ENCODE results near the gene NTM. TPM values are rescaled to one million over a fixed set of nuclear protein-coding genes. Genes with fewer than 3 reads are reported as not detected.
"Not testable (repeated sequence)": the region's sequence is repeated elsewhere in the genome, so short reads cannot be mapped to it uniquely, and the experiment has no call there.

The NTM gene
- total RNA-seq = not detected

GRCh38 chr11:131370090-131370751 is at the start of gene NTM:
NTM (plus strand) TSS chr11:131370615.
- no peaks in the 10 kb centered on the region for H3K36me3 Mint-ChIP-seq (ENCODE audit: low read depth)
- no peaks in the 10 kb centered on the region for H3K9me3 Mint-ChIP-seq
- CTCF ChIA-PET = no interaction called here
- POLR2A ChIA-PET = no interaction called here
- no peaks in the 10 kb centered on the region for H3K4me1 Mint-ChIP-seq
- no peaks in the 10 kb centered on the region for H3K27me3 Mint-ChIP-seq
- H3K4me3 Mint-ChIP-seq = no peak within 1 kb of the TSS
- DNase-seq = no peak
- H3K27ac Mint-ChIP-seq = no peak within 1 kb of the TSS

GRCh38 chr11:131324921-131325570 is 45.4 kb upstream of the NTM start:
- Mint-ChIP-seq H3K4me3 (no peak overlapping the region), H3K4me1 (no peaks in the 10 kb centered on the region), H3K9me3 (no peaks in the 10 kb centered on the region), H3K27ac (no peak overlapping the region), H3K36me3 (ENCODE audit: low read depth) (no peaks in the 10 kb centered on the region), H3K27me3 (no peaks in the 10 kb centered on the region)
- ChIA-PET POLR2A (no interaction called here), CTCF (no interaction called here)
- no peak for DNase-seq

- H3K36me3 Mint-ChIP-seq (ENCODE audit: low read depth) = no peaks in the 10 kb centered on the region
- POLR2A ChIA-PET = no interaction called here
- H3K4me3 Mint-ChIP-seq = no peak overlapping the region
- no peaks in the 10 kb centered on the region for H3K4me1 Mint-ChIP-seq
- no peaks in the 10 kb centered on the region for H3K9me3 Mint-ChIP-seq
- H3K27ac Mint-ChIP-seq = no peak overlapping the region
- CTCF ChIA-PET = no interaction called here
- DNase-seq = no peak
- H3K27me3 Mint-ChIP-seq = no peaks in the 10 kb centered on the region
Measured at GRCh38 chr11:131326829-131327228, 43.6 kb upstream of the NTM start.

- no peaks in the 10 kb centered on the region for H3K9me3 Mint-ChIP-seq
- no peak overlapping the region for H3K27ac Mint-ChIP-seq
Measured at GRCh38 chr11:131327421-131327820, 43.0 kb upstream of the NTM start.

GRCh38 chr11:131328843-131329242 is 41.6 kb upstream of the NTM start:
- Mint-ChIP-seq H3K9me3 (no peaks in the 10 kb centered on the region), H3K27me3 (no peaks in the 10 kb centered on the region), H3K36me3 (ENCODE audit: low read depth) (no peaks in the 10 kb centered on the region), H3K4me3 (no peak overlapping the region), H3K4me1 (no peaks in the 10 kb centered on the region), H3K27ac (no peak overlapping the region)
- ChIA-PET CTCF (no interaction called here), POLR2A (no interaction called here)
- no peak for DNase-seq

More at GRCh38 chr11:131327421-131327820, 43.0 kb upstream of the NTM start:
- H3K4me3 Mint-ChIP-seq = no peak overlapping the region
- H3K4me1 Mint-ChIP-seq = no peaks in the 10 kb centered on the region
- no peaks in the 10 kb centered on the region for H3K36me3 Mint-ChIP-seq (ENCODE audit: low read depth)
- POLR2A ChIA-PET = no interaction called here
- H3K27me3 Mint-ChIP-seq = no peaks in the 10 kb centered on the region
- no peak for DNase-seq
- CTCF ChIA-PET = no interaction called here

GRCh38 chr11:131331010-131331409 is 39.4 kb upstream of the NTM start:
- ChIA-PET CTCF (no interaction called here), POLR2A (no interaction called here)
- Mint-ChIP-seq H3K27ac (no peak overlapping the region), H3K4me1 (no peaks in the 10 kb centered on the region), H3K9me3 (no peaks in the 10 kb centered on the region), H3K4me3 (no peak overlapping the region), H3K27me3 (no peaks in the 10 kb centered on the region), H3K36me3 (ENCODE audit: low read depth) (no peaks in the 10 kb centered on the region)
- no peak for DNase-seq

- ChIA-PET POLR2A (no interaction called here), CTCF (no interaction called here)
- H3K9me3 Mint-ChIP-seq = no peaks in the 10 kb centered on the region
- H3K27ac Mint-ChIP-seq = no peak overlapping the region
- no peaks in the 10 kb centered on the region for H3K36me3 Mint-ChIP-seq (ENCODE audit: low read depth)
- H3K27me3 Mint-ChIP-seq = no peaks in the 10 kb centered on the region
- no peak overlapping the region for H3K4me3 Mint-ChIP-seq
- no peaks in the 10 kb centered on the region for H3K4me1 Mint-ChIP-seq
- no peak for DNase-seq
Measured at GRCh38 chr11:131331546-131331945, 38.9 kb upstream of the NTM start.

- Mint-ChIP-seq H3K9me3 (no peaks in the 10 kb centered on the region), H3K27ac (no peak overlapping the region), H3K36me3 (ENCODE audit: low read depth) (no peaks in the 10 kb centered on the region), H3K4me3 (no peak overlapping the region), H3K4me1 (no peaks in the 10 kb centered on the region), H3K27me3 (no peaks in the 10 kb centered on the region)
- CTCF ChIA-PET = no interaction called here
- no peak for DNase-seq
- POLR2A ChIA-PET = no interaction called here
Measured at GRCh38 chr11:131334601-131335000, 35.8 kb upstream of the NTM start.

- POLR2A ChIA-PET; H3K27ac Mint-ChIP-seq; H3K36me3 Mint-ChIP-seq (ENCODE audit: low read depth); H3K4me3 Mint-ChIP-seq; CTCF ChIA-PET; H3K9me3 Mint-ChIP-seq; DNase-seq; H3K4me1 Mint-ChIP-seq; H3K27me3 Mint-ChIP-seq: not testable (repeated sequence)
Measured at GRCh38 chr11:131341900-131342299, 28.5 kb upstream of the NTM start.

DNA sequence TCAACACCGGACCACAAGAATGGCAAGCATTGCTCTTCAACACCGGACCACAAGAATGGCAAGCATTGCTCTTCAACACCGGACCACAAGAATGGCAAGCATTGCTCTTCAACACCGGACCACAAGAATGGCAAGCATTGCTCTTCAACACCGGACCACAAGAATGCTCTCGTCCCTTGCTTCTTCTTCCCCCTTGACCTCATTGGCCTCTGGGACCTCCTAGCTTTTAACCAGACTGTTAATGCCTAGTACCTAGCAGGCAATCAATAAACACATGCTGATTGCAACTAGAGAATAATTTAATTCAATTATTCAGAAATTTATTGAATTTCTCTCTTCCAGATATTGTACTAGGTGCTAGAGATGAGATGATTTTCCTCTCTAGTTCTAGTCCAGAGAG is 28.0 kb upstream of the NTM start:
- H3K9me3 Mint-ChIP-seq; POLR2A ChIA-PET; DNase-seq; H3K36me3 Mint-ChIP-seq (ENCODE audit: low read depth); H3K27ac Mint-ChIP-seq; H3K27me3 Mint-ChIP-seq; H3K4me3 Mint-ChIP-seq; CTCF ChIA-PET; H3K4me1 Mint-ChIP-seq: not testable (repeated sequence)

DNA sequence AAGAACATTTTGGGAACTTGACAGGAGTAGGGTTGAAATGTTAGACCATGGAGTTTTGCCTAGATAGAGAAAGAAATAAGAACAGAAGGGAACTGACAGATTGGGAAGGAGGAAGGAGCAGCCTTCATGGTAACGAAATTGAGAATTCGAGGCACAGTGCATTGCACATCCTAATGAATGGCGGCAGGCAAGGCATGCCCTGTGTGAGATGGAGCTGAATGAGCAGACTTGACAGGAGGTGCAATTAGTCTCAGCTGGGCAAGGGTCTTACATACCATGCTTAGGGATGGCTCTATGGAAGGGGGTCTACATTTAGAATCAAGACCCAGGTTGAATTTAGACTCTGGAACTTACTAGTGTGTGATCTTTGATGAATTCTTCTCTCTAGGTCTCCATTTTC is 25.0 kb upstream of the NTM start:
- Mint-ChIP-seq H3K27me3 (no peaks in the 10 kb centered on the region), H3K4me1 (no peaks in the 10 kb centered on the region), H3K36me3 (ENCODE audit: low read depth) (no peaks in the 10 kb centered on the region), H3K4me3 (no peak overlapping the region), H3K9me3 (peaks cover 7% of the 10 kb centered on the region), H3K27ac (no peak overlapping the region)
- no peak for DNase-seq
- ChIA-PET POLR2A (no interaction called here), CTCF (no interaction called here)

GRCh38 chr11:131349368-131350086 is 20.9 kb upstream of the NTM start:
- ChIA-PET CTCF (no interaction called here), POLR2A (no interaction called here)
- peaks cover 10% of the 10 kb centered on the region for H3K9me3 Mint-ChIP-seq
- no peak overlapping the region for H3K27ac Mint-ChIP-seq
- DNase-seq = no peak
- H3K4me1 Mint-ChIP-seq = no peaks in the 10 kb centered on the region
- H3K36me3 Mint-ChIP-seq (ENCODE audit: low read depth) = no peaks in the 10 kb centered on the region
- H3K4me3 Mint-ChIP-seq = no peak overlapping the region
- H3K27me3 Mint-ChIP-seq = no peaks in the 10 kb centered on the region

DNA sequence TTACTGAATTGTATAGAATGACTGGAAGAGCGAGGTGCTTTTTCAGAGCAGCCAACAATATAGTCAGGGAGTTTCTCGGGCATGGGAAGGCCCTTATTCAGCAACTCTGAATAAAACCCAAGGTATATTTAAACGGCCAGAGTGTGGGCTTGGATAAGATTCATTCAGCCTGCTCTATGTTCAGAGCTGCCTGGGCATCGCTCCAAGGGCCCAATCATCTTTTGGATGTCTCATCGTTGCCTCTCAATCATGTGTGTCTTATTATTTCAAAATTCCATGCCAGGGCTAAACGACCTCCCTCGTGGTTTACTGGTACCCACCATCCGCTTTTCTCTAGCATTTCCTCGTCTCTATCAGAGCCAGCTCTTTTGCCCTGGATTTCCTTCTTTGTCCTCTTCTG is 19.5 kb upstream of the NTM start:
- DNase-seq = no peak
- no peak overlapping the region for H3K27ac Mint-ChIP-seq
- no peaks in the 10 kb centered on the region for H3K36me3 Mint-ChIP-seq (ENCODE audit: low read depth)
- no peak overlapping the region for H3K4me3 Mint-ChIP-seq
- H3K4me1 Mint-ChIP-seq = no peaks in the 10 kb centered on the region
- peaks cover 10% of the 10 kb centered on the region for H3K9me3 Mint-ChIP-seq
- CTCF ChIA-PET = no interaction called here
- H3K27me3 Mint-ChIP-seq = no peaks in the 10 kb centered on the region
- POLR2A ChIA-PET = no interaction called here

- no peak overlapping the region for H3K27ac Mint-ChIP-seq
- no peak for DNase-seq
- no peak overlapping the region for H3K4me3 Mint-ChIP-seq
- ChIA-PET POLR2A (no interaction called here), CTCF (no interaction called here)
- H3K4me1 Mint-ChIP-seq = no peaks in the 10 kb centered on the region
- no peaks in the 10 kb centered on the region for H3K36me3 Mint-ChIP-seq (ENCODE audit: low read depth)
- peaks cover 10% of the 10 kb centered on the region for H3K9me3 Mint-ChIP-seq
- H3K27me3 Mint-ChIP-seq = no peaks in the 10 kb centered on the region
Measured at GRCh38 chr11:131351848-131352247, 18.6 kb upstream of the NTM start.
